Fibroblast of lung (primary cell): Measurements from ENCODE around the gene TCOF1. TPM values are rescaled to one million over a fixed set of nuclear protein-coding genes. Genes with fewer than 3 reads are reported as not detected.
A peak's percentile ranks its signal among the peaks of the same experiment; 100 is the strongest.

ENCODE experiments used
- DNase-seq, 2 donors: peaks; one replicate each; pipeline versions ENCODE4 v3.0.0 to v3.0.0-alpha.2; 2010; ENCODE audit warnings: low read depth in 2 of 2
- H2AFZ ChIP-seq: 2 replicates; pipeline ENCODE4 v1.5.1; 2012; ENCODE audit warnings: low read length, control low read depth, inconsistent platforms
- H3K27ac ChIP-seq: 2 replicates; pipeline ENCODE4 v1.5.1; 2011; ENCODE audit warnings: low read length, control low read depth; ENCODE audit not compliant: insufficient read depth
- H3K27me3 ChIP-seq: 2 replicates; pipeline ENCODE4 v1.5.1; 2011; ENCODE audit warnings: mild to moderate bottlenecking, low read length; ENCODE audit not compliant: control insufficient read depth, insufficient read depth
- H3K36me3 ChIP-seq: 2 replicates; pipeline ENCODE4 v1.5.1; 2011; ENCODE audit warnings: low read length; ENCODE audit not compliant: control insufficient read depth, insufficient read depth
- H3K4me1 ChIP-seq: 2 replicates; pipeline ENCODE4 v1.5.1; 2011; ENCODE audit warnings: low read length; ENCODE audit not compliant: control insufficient read depth, insufficient read depth; ENCODE audit errors: extremely low read depth
- H3K4me2 ChIP-seq: 2 replicates; pipeline ENCODE4 v1.5.1; 2011; ENCODE audit warnings: low read length, control low read depth; ENCODE audit not compliant: insufficient read depth; ENCODE audit errors: extremely low read depth
- H3K4me3 ChIP-seq, 4 experiments: fragments of 200-600 bp in 1 of 4; sonication (generic) in 1 of 4; replicated peaks in 1 of 4; 2 replicates each; pipeline ENCODE4 v1.5.1; 2011 to 2016; ENCODE audit warnings: low read length in 4 of 4, low read depth in 3 of 4, mild to moderate bottlenecking in 3 of 4, control low read depth in 2 of 4, inconsistent platforms in 1 of 4, mixed read lengths in 1 of 4; ENCODE audit not compliant: insufficient read depth in 1 of 4; ENCODE audit errors: control extremely low read depth in 1 of 4
- H3K79me2 ChIP-seq: 2 replicates; pipeline ENCODE4 v1.5.1; 2012; ENCODE audit warnings: mild to moderate bottlenecking, low read length, inconsistent platforms; ENCODE audit not compliant: control insufficient read depth, insufficient read depth
- H3K9ac ChIP-seq: 2 replicates; pipeline ENCODE4 v1.5.1; 2011; ENCODE audit warnings: mild to moderate bottlenecking, low read length, control low read depth; ENCODE audit not compliant: insufficient read depth
- H3K9me3 ChIP-seq: 2 replicates; pipeline ENCODE4 v1.5.1; 2012; ENCODE audit warnings: low read depth, low read length; ENCODE audit not compliant: control insufficient read depth, insufficient read depth
- H4K20me1 ChIP-seq: 2 replicates; pipeline ENCODE4 v1.5.1; 2011; ENCODE audit warnings: low read length; ENCODE audit not compliant: control insufficient read depth, insufficient read depth; ENCODE audit errors: extremely low read depth
- CTCF ChIP-seq, 2 donors: IDR thresholded peaks in 1 of 2; conservative IDR thresholded peaks in 1 of 2; 1 replicate in 1 of 2; 2 replicates in 1 of 2; pipeline ENCODE4 v1.5.1; 2011 to 2012; ENCODE audit warnings: low read length in 2 of 2, control low read depth in 1 of 2, inconsistent platforms in 1 of 2, low read depth in 1 of 2, mild to moderate bottlenecking in 1 of 2
- EZH2 ChIP-seq: IDR thresholded peaks from 2 replicates; pipeline ENCODE4 v1.5.1; 2012; ENCODE audit warnings: low read length, control low read depth, mild to moderate bottlenecking; ENCODE audit errors: missing control alignments
- polyA plus RNA-seq, 2 donors: library from polyadenylated mRNA; depleted of rRNA in 1 of 2; stranded (reverse) in 1 of 2; unstranded in 1 of 2; fragments of >200 nt; gene quantifications; 2 replicates each; pipeline ENCODE4 v1.2.1, GENCODE V29; 2011 to 2012; ENCODE audit warnings: missing spikeins in 1 of 2
- total RNA-seq: library from RNA; depleted of rRNA; stranded (reverse); fragments of >200 nt; gene quantifications from 2 replicates; pipeline ENCODE4 v1.2.1, GENCODE V29; 2014

Gene TCOF1
- total and polyA plus RNA-seq, 2 donors (not counting 1 experiment from before 2014, with no cell fraction given): 8.5 to 10.6 TPM

GRCh38 chr5:150428106-150428876, 70.8 kb downstream of the TCOF1 start:
- no peaks in the 10 kb centered on the region for H3K27me3 ChIP-seq
- H2AFZ ChIP-seq: peak overlapping the region; percentile 46
- no peaks in the 10 kb centered on the region for H3K79me2 ChIP-seq
- no peak overlapping the region for H3K9ac ChIP-seq
- H3K36me3 ChIP-seq: no peaks in the 10 kb centered on the region
- H3K27ac ChIP-seq: no peak overlapping the region
- peaks cover 2% of the 10 kb centered on the region for H3K4me1 ChIP-seq
- no peak for DNase-seq
- no peak overlapping the region for H3K4me2 ChIP-seq
- no peaks in the 10 kb centered on the region for H3K9me3 ChIP-seq
- no peak for TF ChIP-seq EZH2
- no peak for TF ChIP-seq CTCF (conservative IDR thresholded peaks at IDR 0.05 in 1 of 2, IDR thresholded peaks at IDR 0.05 in 1 of 2; ENCODE audit: low read depth in 1 of 2, low read length in 2 of 2)
- H3K4me3 ChIP-seq: no peak overlapping the region
- no peaks in the 10 kb centered on the region for H4K20me1 ChIP-seq

GRCh38 chr5:150428978-150429377, 71.5 kb downstream of the TCOF1 start:
- Histone ChIP-seq H3K79me2 (no peaks in the 10 kb centered on the region), H3K27me3 (no peaks in the 10 kb centered on the region), H3K4me2 (no peak overlapping the region), H3K27ac (no peak overlapping the region), H3K9me3 (no peaks in the 10 kb centered on the region), H4K20me1 (no peaks in the 10 kb centered on the region), H2AFZ (no peak overlapping the region), H3K4me1 (peaks cover 2% of the 10 kb centered on the region), H3K9ac (no peak overlapping the region), H3K36me3 (no peaks in the 10 kb centered on the region), H3K4me3 (no peak overlapping the region)
- TF ChIP-seq CTCF (conservative IDR thresholded peaks at IDR 0.05 in 1 of 2, IDR thresholded peaks at IDR 0.05 in 1 of 2; ENCODE audit: low read depth in 1 of 2, low read length in 2 of 2) (no peak), EZH2 (no peak)
- no peak for DNase-seq

- no peak overlapping the region for H3K9ac ChIP-seq
- peaks cover 2% of the 10 kb centered on the region for H3K4me1 ChIP-seq
- no peak overlapping the region for H2AFZ ChIP-seq
- no peak for DNase-seq
- TF ChIP-seq CTCF (conservative IDR thresholded peaks at IDR 0.05 in 1 of 2, IDR thresholded peaks at IDR 0.05 in 1 of 2; ENCODE audit: low read depth in 1 of 2, low read length in 2 of 2) (no peak), EZH2 (no peak)
- no peaks in the 10 kb centered on the region for H3K79me2 ChIP-seq
- H3K4me2 ChIP-seq: no peak overlapping the region
- H3K27me3 ChIP-seq: no peaks in the 10 kb centered on the region
- H3K4me3 ChIP-seq: no peak overlapping the region
- no peaks in the 10 kb centered on the region for H3K36me3 ChIP-seq
- no peaks in the 10 kb centered on the region for H4K20me1 ChIP-seq
- H3K27ac ChIP-seq: no peak overlapping the region
- no peaks in the 10 kb centered on the region for H3K9me3 ChIP-seq
These were observed 71.9 kb downstream of the TCOF1 start for GRCh38 chr5:150429410-150429873.
